NT2/D1 (cell line): ENCODE data around the gene RIMBP2.

Source experiments
- YY1 ChIP-seq: IDR thresholded peaks from 2 replicates; pipeline ENCODE4 v1.6.1; 2011; ENCODE audit not compliant: insufficient read length, insufficient read depth
- ZNF274 ChIP-seq: IDR thresholded peaks from 2 replicates; pipeline ENCODE4 v1.6.1; 2011; ENCODE audit warnings: mild to moderate bottlenecking, low read depth, low read length

- no peak for TF ChIP-seq ZNF274
- TF ChIP-seq YY1, result no peak
Measured at GRCh38 chr12:130438711-130439110, 277.4 kb downstream of the RIMBP2 start.
